Measurements from ENCODE around the gene CDC27. TPM values are rescaled to one million over a fixed set of nuclear protein-coding genes. Genes with fewer than 3 reads are reported as not detected.
"Not testable (repeated sequence)": the region's sequence is repeated elsewhere in the genome, so short reads cannot be mapped to it uniquely, and the experiment has no call there.

CDC27 gene
- total and polyA plus RNA-seq, 2 donors (not counting 3 experiments of a cell fraction or from before 2014, with no cell fraction given), result 76.1 to 172 TPM

DNA sequence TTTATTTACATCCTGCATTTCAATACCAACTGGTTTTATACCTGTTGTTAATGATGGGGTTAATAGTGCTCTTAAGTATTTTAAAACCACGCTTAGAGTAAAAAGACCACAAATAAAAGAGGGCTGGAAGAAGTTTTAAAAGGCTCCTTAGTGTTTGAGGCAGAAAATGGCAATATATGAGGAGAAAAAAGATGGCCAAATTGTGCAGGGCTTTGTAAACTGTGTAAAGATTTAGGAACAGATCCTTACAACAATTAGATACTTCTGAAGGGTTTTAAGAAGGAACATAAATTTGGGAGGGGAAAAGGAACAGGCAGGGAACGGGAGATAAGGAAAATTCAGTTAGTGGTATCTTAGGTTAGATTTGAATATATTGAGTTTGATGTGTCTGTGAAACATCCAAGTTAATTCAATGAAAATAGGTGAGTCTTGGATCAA, 12.7 kb downstream of the CDC27 start:
- H3K9me1 ChIP-seq (replicated peaks; ENCODE audit: control insufficient read depth, extremely low read depth, insufficient read depth, low read length), result peaks cover 2% of the 10 kb centered on the region
- no peak overlapping the region for H3K4me3 ChIP-seq (replicated peaks in 1 of 3; ENCODE audit: insufficient read depth in 1 of 3, low read depth in 1 of 3, low read length in 3 of 3)
- no peak overlapping the region for H3K9ac ChIP-seq (replicated peaks; ENCODE audit: extremely low read depth, insufficient read depth, low read length)
- H3K27ac ChIP-seq (ENCODE audit: insufficient read depth, low read depth, low read length), result no peak overlapping the region
- TF ChIP-seq FOS (IDR thresholded peaks at IDR 0.05; ENCODE audit: borderline replicate concordance, insufficient read depth, low read length) (no peak), POLR2AphosphoS5 (IDR thresholded peaks at IDR 0.05; ENCODE audit: insufficient read depth, low read depth, low read length) (no peak), GATA2 (IDR thresholded peaks at IDR 0.05; ENCODE audit: insufficient read depth, insufficient read length, low read depth, low read length) (no peak), EZH2 (IDR thresholded peaks at IDR 0.05; ENCODE audit: borderline replicate concordance, low read depth, low read length, severe bottlenecking) (no peak), MYC (IDR thresholded peaks at IDR 0.05; ENCODE audit: low read depth, low read length) (no peak), POLR2A (IDR thresholded peaks at IDR 0.05; ENCODE audit: low read depth, low read length) (no peak), JUN (IDR thresholded peaks at IDR 0.05; ENCODE audit: borderline replicate concordance, insufficient read depth, insufficient read length, low read depth) (no peak)
- TF ChIP-seq, protein P1, sequence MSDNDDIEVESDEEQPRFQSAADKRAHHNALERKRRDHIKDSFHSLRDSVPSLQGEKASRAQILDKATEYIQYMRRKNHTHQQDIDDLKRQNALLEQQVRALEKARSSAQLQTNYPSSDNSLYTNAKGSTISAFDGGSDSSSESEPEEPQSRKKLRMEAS (IDR thresholded peaks at IDR 0.05; ENCODE audit: insufficient read depth, insufficient read length), result no peak
- H2AFZ ChIP-seq (ENCODE audit: low read depth, low read length), result no peak overlapping the region
- no peak for DNase-seq (ENCODE audit: low read depth, low spot score)
- ChIA-PET CTCF (interaction anchor here (1.1 to 1.3 kb wide), 2 partner anchors 11 to 139 kb away, joined by 3 to 4 read pairs; no protein-coding TSS in a partner anchor), POLR2A (no interaction called here)
- H3K27me3 ChIP-seq (ENCODE audit: control insufficient read depth in 2 of 2, insufficient read depth in 2 of 2, low read length in 2 of 2), result no peaks in the 10 kb centered on the region
- H4K20me1 ChIP-seq (replicated peaks; ENCODE audit: control insufficient read depth, extremely low read depth, insufficient read depth, low read length), result peaks cover 9% of the 10 kb centered on the region
- H3K36me3 ChIP-seq (ENCODE audit: control insufficient read depth in 2 of 2, extremely low read depth in 1 of 2, insufficient read depth in 2 of 2, low read length in 2 of 2), result peaks cover 0 to 24% of the 10 kb centered on the region in 2 experiments
- H3K4me1 ChIP-seq (ENCODE audit: control insufficient read depth, extremely low read depth, insufficient read depth, low read length), result peaks cover 28% of the 10 kb centered on the region
- no peak overlapping the region for H3K4me2 ChIP-seq (ENCODE audit: insufficient read depth, low read length)
- intact Hi-C loops (cut with micrococcal nuclease), result no loop called here
- no TSS peak for BruUV-seq (replicated peaks)
- H3K79me2 ChIP-seq (ENCODE audit: control insufficient read depth, insufficient read depth, low read length), result peaks cover 99% of the 10 kb centered on the region
- dilution Hi-C loops (cut with MboI; ENCODE audit: extremely low pct_ligation_motif_present, low sequenced_read_pairs), result no loop called here
- FAIRE-seq, result no peak
- no peaks in the 10 kb centered on the region for H3K9me3 ChIP-seq (replicated peaks; ENCODE audit: control insufficient read depth, insufficient read depth, low read length)

DNA sequence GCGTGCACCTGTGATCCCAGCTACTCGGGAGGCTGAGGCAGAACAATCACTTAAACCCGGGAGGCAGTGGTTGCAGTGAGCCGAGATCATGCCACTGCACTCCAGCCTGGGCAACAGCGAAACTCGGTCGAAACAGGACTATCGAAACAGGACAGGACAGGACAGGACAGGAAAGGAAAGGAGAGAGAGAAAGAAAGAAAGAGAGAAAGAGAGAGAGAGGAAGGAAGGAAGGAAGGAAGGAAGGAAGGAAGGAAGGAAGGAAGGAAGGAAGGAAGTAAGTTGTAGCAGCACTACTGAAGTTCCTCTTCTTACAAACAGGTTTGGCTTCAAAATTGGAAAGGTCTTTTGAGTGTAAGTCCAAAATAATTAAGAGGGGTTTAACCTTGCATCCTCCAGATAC, 14.3 kb downstream of the CDC27 start:
- Histone ChIP-seq H3K79me2 (ENCODE audit: control insufficient read depth, insufficient read depth, low read length) (peaks cover 98% of the 10 kb centered on the region), H3K36me3 (ENCODE audit: control insufficient read depth in 2 of 2, extremely low read depth in 1 of 2, insufficient read depth in 2 of 2, low read length in 2 of 2) (peaks cover 0 to 22% of the 10 kb centered on the region in 2 experiments), H3K4me1 (ENCODE audit: control insufficient read depth, extremely low read depth, insufficient read depth, low read length) (peaks cover 16% of the 10 kb centered on the region)
- H3K4me3 ChIP-seq (replicated peaks in 1 of 3; ENCODE audit: insufficient read depth in 1 of 3, low read depth in 1 of 3, low read length in 3 of 3); POLR2A ChIA-PET; DNase-seq (ENCODE audit: low read depth, low spot score); H4K20me1 ChIP-seq (replicated peaks; ENCODE audit: control insufficient read depth, extremely low read depth, insufficient read depth, low read length); H3K27me3 ChIP-seq (ENCODE audit: control insufficient read depth in 2 of 2, insufficient read depth in 2 of 2, low read length in 2 of 2); intact Hi-C loops (cut with micrococcal nuclease); H3K27ac ChIP-seq (ENCODE audit: insufficient read depth, low read depth, low read length); dilution Hi-C loops (cut with MboI; ENCODE audit: extremely low pct_ligation_motif_present, low sequenced_read_pairs); H3K4me2 ChIP-seq (ENCODE audit: insufficient read depth, low read length); BruUV-seq (replicated peaks); CTCF ChIA-PET; FAIRE-seq; H2AFZ ChIP-seq (ENCODE audit: low read depth, low read length); H3K9me1 ChIP-seq (replicated peaks; ENCODE audit: control insufficient read depth, extremely low read depth, insufficient read depth, low read length); H3K9ac ChIP-seq (replicated peaks; ENCODE audit: extremely low read depth, insufficient read depth, low read length); H3K9me3 ChIP-seq (replicated peaks; ENCODE audit: control insufficient read depth, insufficient read depth, low read length): not testable (repeated sequence)
